IMR-90 (cell line): ENCODE results near the gene LRIG1. TPM values are rescaled to one million over a fixed set of nuclear protein-coding genes. Genes with fewer than 3 reads are reported as not detected.

ENCODE experiments used
- ELK1 ChIP-seq: fragments of 150-350 bp; IDR thresholded peaks from 2 replicates; pipeline ENCODE4 v1.6.1; 2016; ENCODE audit warnings: low read depth, mild to moderate bottlenecking, low read length, moderate library complexity, borderline replicate concordance
- FOS ChIP-seq: fragments of 150-350 bp; IDR thresholded peaks from 2 replicates; pipeline ENCODE4 v1.6.1; 2016; ENCODE audit warnings: low read depth, low read length
- MAZ ChIP-seq: IDR thresholded peaks from 2 replicates; pipeline ENCODE4 v1.6.1; 2012; ENCODE audit warnings: low read depth, mild to moderate bottlenecking, low read length, improper control_type of control experiment, moderate library complexity, borderline replicate concordance
- NFE2L2 ChIP-seq: fragments of 150-350 bp; IDR thresholded peaks from 2 replicates; pipeline ENCODE4 v1.6.1; 2016; ENCODE audit warnings: low read depth, mild to moderate bottlenecking, low read length
- POLR2A ChIP-seq: IDR thresholded peaks from 2 replicates; pipeline ENCODE4 v1.6.1; 2012; ENCODE audit warnings: mild to moderate bottlenecking, low read depth, low read length
- RAD21 ChIP-seq: IDR thresholded peaks from 2 replicates; pipeline ENCODE4 v1.6.1; 2012; ENCODE audit warnings: low read length, improper control_type of control experiment
- RFX5 ChIP-seq: IDR thresholded peaks from 2 replicates; pipeline ENCODE4 v1.8.0; 2012; ENCODE audit warnings: low read depth, mild to moderate bottlenecking, low read length, moderate library complexity
- USF2 ChIP-seq: fragments of 150-350 bp; IDR thresholded peaks from 2 replicates; pipeline ENCODE4 v1.6.1; 2017; ENCODE audit warnings: mild to moderate bottlenecking, antibody characterized with exemption, low read length, low read depth
- polyA plus RNA-seq, 3 experiments: library from polyadenylated mRNA; depleted of rRNA; stranded (reverse); fragments of >200 nt; gene quantifications; 2 replicates each; pipeline ENCODE4 v1.2.3, GENCODE V29; 2012; ENCODE audit warnings: low replicate concordance in 1 of 3
- total RNA-seq: library from RNA; depleted of rRNA; stranded (reverse); fragments of >200 nt; gene quantifications from 2 replicates; pipeline ENCODE4 v1.2.3, GENCODE V29; 2012

LRIG1 gene
- total and polyA plus RNA-seq, 2 of the 4 experiments (the other 2 are of a cell fraction), result 62.8 to 87.8 TPM

GRCh38 chr3:66500576-66501482, at the start of gene LRIG1 (continued):
- TF ChIP-seq ELK1 (no peak), MAZ (peak; percentile 94), RAD21 (peak; percentile 31), USF2 (peak; percentile 55; the same call in 1 of the 2 replicates), FOS (0 out of 2 replicates have a peak, but pooled peaks have one; percentile 13), NFE2L2 (no peak), POLR2A (peak; percentile 92), RFX5 (no peak)
